GM21737 (cell line): ENCODE measurements around the gene PRKG2.

Experiments used
- ATAC-seq: cut with Tn5 transposase; IDR thresholded peaks from one replicate; pipeline ENCODE4 v1.9.1; 2021; ENCODE audit warnings: mild to moderate bottlenecking, moderate library complexity; ENCODE audit not compliant: unreplicated experiment

PRKG2 gene

DNA sequence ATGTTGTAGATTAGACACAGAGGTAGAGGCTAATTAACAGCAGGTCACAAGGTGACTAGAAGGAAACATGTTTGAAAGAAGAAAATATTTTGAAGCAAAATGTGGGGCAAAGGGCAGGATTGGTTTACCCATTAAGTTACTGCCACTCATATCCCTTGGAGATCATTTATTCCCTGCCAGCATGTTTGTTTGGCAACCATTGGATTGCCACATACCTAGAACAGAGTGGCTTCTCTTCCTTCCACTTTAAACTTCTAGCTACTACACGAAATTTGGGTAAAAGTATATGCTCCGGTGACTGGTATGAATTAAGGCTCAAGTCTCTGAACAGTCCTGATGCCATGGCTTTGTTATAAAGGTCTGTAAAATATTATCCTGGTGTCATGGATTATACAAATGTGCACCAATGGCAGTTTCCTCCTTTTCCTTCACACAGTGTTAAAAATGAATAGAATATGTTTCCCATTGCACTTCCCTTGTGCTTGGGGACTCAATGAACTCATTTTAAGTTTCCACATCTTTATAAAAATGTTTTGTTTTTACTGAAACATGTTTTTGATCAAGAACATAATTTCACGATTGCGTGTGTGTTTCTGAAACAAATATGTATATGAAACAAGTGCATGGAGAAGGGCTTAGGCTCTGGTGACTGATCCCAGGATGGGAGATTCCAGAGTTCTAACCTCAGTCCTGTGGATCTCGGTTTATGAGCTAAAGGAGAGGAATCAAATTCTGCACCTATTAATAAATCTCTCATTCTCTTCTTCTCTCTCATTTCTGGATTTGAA, 172.2 kb downstream of the PRKG2 start:
- ATAC-seq: no peak

DNA sequence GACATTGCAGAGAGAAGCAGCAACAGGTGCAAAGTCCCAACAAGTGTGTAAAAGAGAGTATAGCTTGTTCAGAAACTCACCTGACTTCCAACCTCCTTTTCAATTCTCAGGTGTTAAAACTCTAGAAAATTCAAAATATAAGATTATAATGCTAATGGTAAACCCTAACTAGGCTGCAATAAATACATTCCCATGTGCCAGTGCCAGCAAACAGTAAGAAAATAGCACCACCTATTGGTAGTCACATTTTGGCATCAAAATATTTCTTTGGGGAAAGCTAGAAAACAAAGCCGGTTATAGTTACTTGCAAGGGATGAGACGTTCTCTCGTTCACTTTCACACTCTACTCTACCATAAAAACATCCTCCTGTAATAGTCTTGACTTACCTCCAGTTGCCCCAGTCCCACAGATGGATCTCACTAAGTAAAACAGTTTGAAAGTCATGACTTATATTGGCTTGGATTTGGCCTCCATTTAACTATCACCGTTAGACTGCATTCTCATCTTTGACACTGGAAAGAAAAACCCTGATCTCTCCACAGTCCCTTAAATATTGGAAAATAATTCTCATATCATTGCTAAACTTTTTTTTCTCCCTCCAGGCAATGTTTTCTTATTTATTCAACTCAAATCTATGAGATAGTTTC, 174.9 kb downstream of the PRKG2 start:
- no peak for ATAC-seq

DNA sequence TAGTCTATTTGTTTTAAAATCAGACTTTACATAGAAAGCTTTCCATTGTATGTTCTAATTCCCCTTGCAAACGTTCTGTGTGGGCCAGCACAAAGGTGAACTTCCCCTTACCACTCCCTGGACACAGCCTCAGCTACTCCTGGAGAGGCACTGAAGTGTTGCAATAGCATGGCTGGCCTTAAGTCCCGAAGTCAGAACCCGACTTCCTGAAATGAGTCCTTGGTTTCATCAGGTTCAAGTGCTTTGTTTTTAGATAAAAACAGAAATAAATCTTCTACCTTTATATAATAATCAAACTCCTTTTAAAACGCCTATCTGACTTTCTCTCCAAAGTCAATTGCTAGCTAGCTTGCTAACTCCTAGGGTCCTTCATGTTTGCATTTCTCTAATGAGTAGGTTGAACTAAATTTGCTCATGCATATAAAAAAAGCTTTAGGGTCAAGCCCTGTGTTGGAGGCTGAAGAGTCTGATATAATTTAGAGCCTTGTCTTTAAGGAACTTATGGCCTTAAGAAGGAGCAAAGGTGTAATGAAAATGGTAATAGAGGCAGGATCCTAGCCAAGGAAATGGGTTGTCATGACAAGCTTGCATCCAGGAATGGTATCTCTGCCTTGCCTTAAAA, 175.6 kb downstream of the PRKG2 start:
- ATAC-seq: no peak

DNA sequence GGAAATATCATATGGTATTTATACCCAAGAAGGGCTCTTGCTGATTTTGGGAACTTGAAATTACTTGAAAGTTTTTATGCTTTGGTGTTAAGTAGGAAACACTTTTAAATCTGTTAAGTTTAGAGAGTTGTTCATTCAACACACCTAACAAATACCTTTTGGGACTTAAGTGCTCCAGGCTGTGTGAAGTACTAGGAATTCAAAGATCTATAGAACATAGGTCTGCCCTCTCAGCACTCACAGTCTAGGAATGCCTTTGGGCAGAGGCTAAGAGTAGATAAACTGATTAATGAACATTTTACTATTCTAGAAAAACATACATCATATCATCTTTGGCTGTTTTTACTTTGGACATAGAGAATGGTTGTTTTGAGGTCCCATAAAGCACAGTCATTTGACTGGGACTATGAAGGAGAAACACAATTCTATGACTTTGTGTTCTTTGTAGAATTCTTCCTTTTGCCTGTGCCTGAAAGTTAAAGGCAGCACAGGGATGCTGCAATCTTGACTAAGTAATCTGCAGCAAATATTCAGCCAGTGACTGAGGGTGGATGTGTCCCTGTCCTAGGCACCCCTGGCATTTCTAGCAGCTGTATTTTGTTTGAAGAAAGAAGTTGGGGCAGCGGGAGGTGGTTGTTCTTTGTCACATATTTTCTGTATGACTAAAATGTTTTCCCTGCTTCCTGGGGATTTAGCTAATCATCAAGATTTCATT, 176.2 kb downstream of the PRKG2 start:
- no peak for ATAC-seq
